ENCODE data around the gene GRN.

Gene GRN

DNA sequence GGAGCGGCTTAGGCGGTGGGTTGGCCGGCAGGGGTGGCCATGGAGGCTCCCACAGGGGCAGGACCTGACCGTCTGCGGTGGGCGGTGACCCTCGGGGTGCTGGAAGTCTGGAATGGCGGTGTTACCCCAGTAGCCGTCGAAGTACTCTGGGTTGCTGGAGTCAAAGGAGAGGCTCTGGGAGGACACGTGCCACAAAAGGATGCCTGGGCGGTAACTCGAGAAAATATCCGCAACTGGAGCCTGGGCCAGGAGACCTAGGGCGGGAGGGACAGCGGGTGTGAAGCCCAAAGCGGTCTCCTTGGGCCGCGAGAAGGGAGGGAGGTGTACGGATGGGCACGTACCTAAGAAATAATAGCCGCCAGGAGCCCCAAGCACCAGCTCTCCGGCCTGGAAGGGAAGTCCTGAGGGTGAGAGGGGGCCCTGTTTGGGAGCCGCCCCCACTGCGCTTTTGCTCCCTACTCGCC is 39.8 kb downstream of the GRN start:
- CTCF ChIA-PET = interaction anchor here (0.8 to 2.7 kb wide), 8 partner anchors 9 to 175 kb away, joined by 3 to 15 read pairs (median 6); no protein-coding TSS in a partner anchor
- DNase-seq (ENCODE audit: extremely low spot score) = no peak
- POLR2A ChIA-PET = no interaction called here
- no peak for TF ChIP-seq CTCF (IDR thresholded peaks at IDR 0.05; ENCODE audit: control extremely low read depth, extremely low read depth, low read depth, missing control alignments)

GRCh38 chr17:44385287-44386181 is 40.4 kb downstream of the GRN start:
- CTCF ChIA-PET = interaction anchor here (0.7 to 2.7 kb wide), 10 partner anchors 8 to 175 kb away, joined by 3 to 15 read pairs (median 5); no protein-coding TSS in a partner anchor
- POLR2A ChIA-PET = interaction anchor here (0.5 kb wide), 1 partner anchor 40 kb away, joined by 3 read pairs; no protein-coding TSS in a partner anchor
- TF ChIP-seq CTCF (IDR thresholded peaks at IDR 0.05; ENCODE audit: control extremely low read depth, extremely low read depth, low read depth, missing control alignments) = peak; percentile 4
- peak; percentile 93 for DNase-seq (ENCODE audit: extremely low spot score)

DNA sequence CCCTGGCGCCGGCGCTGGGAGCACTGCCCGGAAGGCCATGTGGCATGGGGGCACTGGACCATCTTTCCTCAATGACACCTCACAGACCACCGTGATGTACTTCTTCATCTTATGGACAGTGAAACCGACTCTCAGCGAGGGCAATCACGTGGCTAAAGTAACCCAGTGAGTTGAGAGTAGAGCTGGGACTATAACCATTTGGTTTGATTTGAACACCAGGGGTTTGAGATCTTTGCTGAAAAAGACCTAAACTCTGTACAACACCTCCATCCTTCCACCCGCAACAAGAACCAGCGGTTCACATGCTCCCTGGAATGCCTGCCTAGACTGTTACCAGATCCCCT is 41.1 kb downstream of the GRN start:
- POLR2A ChIA-PET = no interaction called here
- DNase-seq (ENCODE audit: extremely low spot score) = no peak
- CTCF ChIA-PET = interaction anchor here (0.9 to 2.7 kb wide), 6 partner anchors 10 to 176 kb away, joined by 3 to 15 read pairs (median 8); no protein-coding TSS in a partner anchor
- no peak for TF ChIP-seq CTCF (IDR thresholded peaks at IDR 0.05; ENCODE audit: control extremely low read depth, extremely low read depth, low read depth, missing control alignments)

GRCh38 chr17:44387804-44388203 is 42.7 kb downstream of the GRN start:
- no peak for DNase-seq (ENCODE audit: extremely low spot score)
- no peak for TF ChIP-seq CTCF (IDR thresholded peaks at IDR 0.05; ENCODE audit: control extremely low read depth, extremely low read depth, low read depth, missing control alignments)
- ChIA-PET POLR2A (no interaction called here), CTCF (interaction anchor here (2.0 kb wide), 1 partner anchor 12 kb away, joined by 11 read pairs; no protein-coding TSS in a partner anchor)

DNA sequence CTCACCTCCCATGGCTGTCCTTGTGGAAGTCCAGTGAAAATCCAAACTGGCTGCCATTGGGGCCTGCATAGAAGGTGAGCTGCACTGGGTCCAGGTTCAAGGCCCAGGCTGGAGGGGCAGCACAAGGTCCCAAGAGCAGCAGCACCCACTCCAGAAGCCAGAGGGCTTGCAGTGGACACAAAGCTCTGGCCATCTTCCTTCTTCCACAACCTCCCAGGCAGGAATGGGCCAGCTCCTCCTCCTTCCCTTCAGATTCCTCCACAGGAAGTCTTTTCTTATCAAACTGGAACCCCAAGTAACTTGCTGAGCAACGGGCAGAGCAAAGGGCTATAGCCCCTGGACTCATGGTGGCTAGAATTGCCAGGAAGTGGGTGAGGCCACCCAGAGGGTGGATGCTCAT is 44.2 kb downstream of the GRN start, which contains the start of gene ITGA2B:
TSS of gene ITGA2B (minus strand) at position 369 of the 400 bp plus-strand sequence. CDS start at position 193, 176 bp downstream.
- ChIA-PET CTCF (interaction anchor here (0.9 to 4.3 kb wide), 3 partner anchors 11 to 133 kb away, joined by 3 to 17 read pairs (median 8); no protein-coding TSS in a partner anchor), POLR2A (no interaction called here)
- DNase-seq (ENCODE audit: extremely low spot score) = no peak
- no peak for TF ChIP-seq CTCF (IDR thresholded peaks at IDR 0.05; ENCODE audit: control extremely low read depth, extremely low read depth, low read depth, missing control alignments)

- CTCF ChIA-PET = interaction anchor here (0.9 to 4.3 kb wide), 3 partner anchors 10 to 133 kb away, joined by 3 to 17 read pairs (median 8); no protein-coding TSS in a partner anchor
- POLR2A ChIA-PET = no interaction called here
- no peak for DNase-seq (ENCODE audit: extremely low spot score)
- TF ChIP-seq CTCF (IDR thresholded peaks at IDR 0.05; ENCODE audit: control extremely low read depth, extremely low read depth, low read depth, missing control alignments) = no peak
Measured at GRCh38 chr17:44389723-44390202, 44.7 kb downstream of the GRN start.
